Osteocyte (in vitro differentiated cells): ENCODE results near the gene TRPV4. TPM values are rescaled to one million over a fixed set of nuclear protein-coding genes. Genes with fewer than 3 reads are reported as not detected.

Experiments
- DNase-seq: peaks from one replicate; pipeline ENCODE4 v3.0.0; 2021; ENCODE audit warnings: mixed read lengths; ENCODE audit not compliant: unreplicated experiment; ENCODE audit errors: extremely low spot score
- H3K27ac Mint-ChIP-seq: one replicate; pipeline ENCODE4 v1.8.0; 2021; ENCODE audit warnings: mild to moderate bottlenecking, mixed read lengths; ENCODE audit not compliant: unreplicated experiment
- H3K27me3 Mint-ChIP-seq: one replicate; pipeline ENCODE4 v1.8.0; 2021; ENCODE audit warnings: mixed read lengths; ENCODE audit not compliant: unreplicated experiment
- H3K36me3 Mint-ChIP-seq: one replicate; pipeline ENCODE4 v1.8.0; 2021; ENCODE audit warnings: mixed read lengths; ENCODE audit not compliant: unreplicated experiment
- H3K4me1 Mint-ChIP-seq: one replicate; pipeline ENCODE4 v1.8.0; 2021; ENCODE audit warnings: mixed read lengths; ENCODE audit not compliant: unreplicated experiment
- H3K4me3 Mint-ChIP-seq: one replicate; pipeline ENCODE4 v1.8.0; 2021; ENCODE audit warnings: mild to moderate bottlenecking, moderate library complexity, mixed read lengths; ENCODE audit not compliant: unreplicated experiment
- H3K9me3 Mint-ChIP-seq: one replicate; pipeline ENCODE4 v1.8.0; 2021; ENCODE audit warnings: mixed read lengths; ENCODE audit not compliant: unreplicated experiment
- total RNA-seq: library from RNA; stranded (reverse); gene quantifications from 2 replicates; pipeline ENCODE4 v1.2.1, GENCODE V29; 2021
- TF ChIP-seq, protein P1 (sequence below): fragments of 200-600 bp; sonication (generic); IDR thresholded peaks from 2 replicates; pipeline ENCODE4 v1.5.0; 2021; ENCODE audit warnings: antibody characterized with exemption, mild to moderate bottlenecking, moderate library complexity

Gene TRPV4
- total RNA-seq, 1 donor from 2014 or later = 1.6 TPM

DNA sequence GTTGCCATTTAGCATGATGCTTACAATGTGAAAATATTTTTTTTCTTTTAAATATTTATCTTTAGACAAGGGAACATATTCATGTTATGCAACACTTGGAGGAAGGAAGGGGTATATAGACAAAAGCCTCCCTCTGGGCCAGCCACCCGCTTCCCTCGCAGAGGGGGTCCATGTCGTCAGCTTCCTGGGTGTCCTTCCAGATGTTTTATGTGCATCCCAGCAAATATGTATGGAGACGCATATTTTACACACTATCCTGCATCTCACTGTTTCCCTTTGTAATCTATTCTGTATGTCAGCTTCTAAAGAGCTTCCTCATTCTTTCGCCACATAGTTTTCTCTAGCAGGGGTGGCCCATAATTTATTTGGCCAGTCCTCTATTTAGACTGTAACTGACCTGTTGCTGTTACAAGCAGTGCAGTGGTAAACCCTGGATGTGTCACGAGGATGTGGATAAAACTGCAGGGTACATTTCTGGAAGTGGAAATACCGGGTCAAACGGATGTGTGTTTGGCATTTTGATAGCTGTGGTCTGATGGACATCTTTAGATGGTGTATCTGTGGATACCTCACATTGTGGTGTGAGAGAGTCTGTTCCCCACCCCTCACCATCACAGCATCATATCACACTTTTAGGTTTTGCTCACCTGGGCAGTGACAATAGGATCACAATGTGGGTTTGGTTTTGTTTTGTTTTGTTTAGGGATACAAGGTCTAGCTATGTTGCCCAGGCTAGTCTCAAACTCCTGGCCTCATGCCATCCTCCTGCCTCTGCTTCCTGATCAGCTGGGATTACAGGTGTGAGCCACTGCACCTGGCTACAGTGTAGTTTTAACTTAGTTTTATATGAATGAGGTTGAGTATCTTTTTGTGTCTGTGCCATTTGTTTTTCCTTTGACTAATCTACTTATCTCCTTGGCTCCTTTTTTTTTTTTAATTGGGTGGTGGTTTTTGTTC lies 87.9 kb downstream of the TRPV4 start:
- Mint-ChIP-seq H3K27ac (no peak overlapping the region), H3K4me3 (no peak overlapping the region), H3K9me3 (peaks cover 2% of the 10 kb centered on the region), H3K36me3 (no peaks in the 10 kb centered on the region), H3K27me3 (no peaks in the 10 kb centered on the region), H3K4me1 (no peaks in the 10 kb centered on the region)
- TF ChIP-seq, protein P1, sequence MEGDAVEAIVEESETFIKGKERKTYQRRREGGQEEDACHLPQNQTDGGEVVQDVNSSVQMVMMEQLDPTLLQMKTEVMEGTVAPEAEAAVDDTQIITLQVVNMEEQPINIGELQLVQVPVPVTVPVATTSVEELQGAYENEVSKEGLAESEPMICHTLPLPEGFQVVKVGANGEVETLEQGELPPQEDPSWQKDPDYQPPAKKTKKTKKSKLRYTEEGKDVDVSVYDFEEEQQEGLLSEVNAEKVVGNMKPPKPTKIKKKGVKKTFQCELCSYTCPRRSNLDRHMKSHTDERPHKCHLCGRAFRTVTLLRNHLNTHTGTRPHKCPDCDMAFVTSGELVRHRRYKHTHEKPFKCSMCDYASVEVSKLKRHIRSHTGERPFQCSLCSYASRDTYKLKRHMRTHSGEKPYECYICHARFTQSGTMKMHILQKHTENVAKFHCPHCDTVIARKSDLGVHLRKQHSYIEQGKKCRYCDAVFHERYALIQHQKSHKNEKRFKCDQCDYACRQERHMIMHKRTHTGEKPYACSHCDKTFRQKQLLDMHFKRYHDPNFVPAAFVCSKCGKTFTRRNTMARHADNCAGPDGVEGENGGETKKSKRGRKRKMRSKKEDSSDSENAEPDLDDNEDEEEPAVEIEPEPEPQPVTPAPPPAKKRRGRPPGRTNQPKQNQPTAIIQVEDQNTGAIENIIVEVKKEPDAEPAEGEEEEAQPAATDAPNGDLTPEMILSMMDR = no peak
- DNase-seq = no peak

DNA sequence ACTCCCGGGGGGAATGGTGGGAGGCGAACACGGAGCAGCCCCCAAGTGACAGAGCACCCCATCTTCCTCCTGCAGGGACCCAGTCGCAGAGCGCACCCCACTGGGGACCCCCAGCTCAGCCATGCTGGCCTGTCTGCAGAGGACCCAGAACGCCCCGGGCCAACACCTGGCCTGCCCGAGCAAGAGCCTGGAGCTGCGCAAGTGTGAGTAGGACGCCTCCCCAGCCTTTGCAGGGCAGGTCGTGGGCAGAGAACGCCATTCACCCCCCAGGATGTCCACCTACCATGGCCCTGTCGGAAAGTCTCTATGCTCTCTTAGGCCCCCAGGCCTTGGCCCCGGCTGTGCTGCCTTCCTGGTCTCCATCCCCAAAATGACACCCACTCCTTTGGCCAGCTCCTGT lies 89.2 kb downstream of the TRPV4 start:
- no peak overlapping the region for H3K27ac Mint-ChIP-seq
- no peaks in the 10 kb centered on the region for H3K36me3 Mint-ChIP-seq
- H3K27me3 Mint-ChIP-seq = no peaks in the 10 kb centered on the region
- DNase-seq = no peak
- TF ChIP-seq, protein P1 = no peak
- H3K4me1 Mint-ChIP-seq = no peaks in the 10 kb centered on the region
- H3K4me3 Mint-ChIP-seq = no peak overlapping the region
- no peaks in the 10 kb centered on the region for H3K9me3 Mint-ChIP-seq

DNA sequence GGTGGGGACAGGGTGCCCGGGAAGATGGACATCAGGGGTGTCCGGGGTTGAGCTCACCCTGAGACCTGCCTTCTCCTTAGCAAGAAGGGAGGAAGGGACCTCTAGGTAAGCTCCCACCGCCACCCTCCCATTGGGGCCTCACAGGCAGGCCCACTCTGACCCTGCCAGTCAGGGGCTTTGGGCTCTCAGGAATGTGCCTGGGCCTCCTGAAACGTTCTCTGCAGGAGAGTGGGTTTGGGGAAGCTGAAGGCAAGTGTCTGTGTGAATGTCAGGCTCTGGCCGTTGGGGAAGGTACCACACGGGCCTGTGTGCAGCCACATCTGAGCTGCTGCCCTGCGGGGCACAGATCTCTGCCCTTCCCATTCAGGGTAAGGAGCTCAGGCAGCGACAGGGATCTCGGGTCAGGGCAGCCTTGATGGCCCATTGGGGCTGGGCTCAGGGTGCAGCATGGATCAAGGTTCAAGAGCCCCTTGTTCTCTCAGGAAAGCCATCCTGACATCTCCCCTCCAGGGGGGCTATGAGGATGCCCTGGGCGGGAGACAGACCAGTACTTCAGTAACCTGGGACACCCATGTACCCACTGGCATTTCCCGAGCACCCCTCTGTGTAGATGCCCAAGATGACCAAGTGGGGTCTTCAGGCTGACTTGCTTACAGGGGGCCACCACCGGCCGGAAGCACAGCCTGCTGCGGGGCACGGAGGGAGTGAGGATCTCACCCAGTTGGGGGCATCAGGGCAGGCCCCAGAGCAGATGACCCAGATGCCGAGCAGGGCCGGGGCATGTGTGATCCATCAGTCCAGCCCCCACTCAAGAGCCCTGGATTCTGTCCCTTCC lies 89.9 kb downstream of the TRPV4 start:
- no peaks in the 10 kb centered on the region for H3K4me1 Mint-ChIP-seq
- no peak overlapping the region for H3K4me3 Mint-ChIP-seq
- DNase-seq = no peak
- H3K27ac Mint-ChIP-seq = no peak overlapping the region
- H3K9me3 Mint-ChIP-seq = no peaks in the 10 kb centered on the region
- TF ChIP-seq, protein P1 = no peak
- no peaks in the 10 kb centered on the region for H3K27me3 Mint-ChIP-seq
- H3K36me3 Mint-ChIP-seq = no peaks in the 10 kb centered on the region

DNA sequence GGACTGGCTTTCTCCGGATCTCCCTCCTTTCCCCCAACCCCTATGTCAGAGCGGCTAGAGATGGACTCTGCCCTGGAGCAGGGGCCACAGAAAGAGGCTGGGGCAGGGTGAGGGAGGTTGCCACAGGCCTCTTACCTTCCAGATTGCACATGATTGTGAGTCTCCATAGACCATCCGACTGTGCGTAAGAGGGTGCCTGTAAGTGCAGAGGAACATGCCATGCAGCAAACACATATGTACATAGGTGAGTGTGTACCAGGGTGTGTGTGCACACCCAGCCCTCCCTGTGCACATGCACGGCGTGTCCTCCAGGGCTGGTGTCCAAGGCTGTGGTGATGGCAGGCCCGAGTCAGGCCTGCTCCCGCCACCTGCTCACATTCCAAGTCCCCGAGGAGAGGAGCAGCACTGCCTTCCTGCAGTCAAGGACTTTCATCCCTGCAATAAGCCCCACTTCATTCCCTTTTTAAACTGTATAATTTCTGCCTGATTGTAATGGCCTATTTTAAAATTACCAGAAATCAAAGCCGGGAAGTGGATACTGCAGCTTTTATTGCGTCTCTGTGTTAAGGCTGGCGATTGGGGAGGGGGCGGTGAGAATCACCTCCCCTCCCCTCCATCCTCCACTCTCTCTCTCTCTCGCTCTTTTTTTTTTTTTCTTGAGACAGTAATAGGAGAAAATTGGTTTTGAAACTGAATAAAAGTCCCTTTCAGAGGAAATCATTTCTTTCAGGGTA lies 91.1 kb downstream of the TRPV4 start:
- DNase-seq = no peak
- no peaks in the 10 kb centered on the region for H3K4me1 Mint-ChIP-seq
- no peaks in the 10 kb centered on the region for H3K36me3 Mint-ChIP-seq
- TF ChIP-seq, protein P1 = no peak
- no peaks in the 10 kb centered on the region for H3K9me3 Mint-ChIP-seq
- no peak overlapping the region for H3K27ac Mint-ChIP-seq
- no peaks in the 10 kb centered on the region for H3K27me3 Mint-ChIP-seq
- H3K4me3 Mint-ChIP-seq = no peak overlapping the region
